Osteocyte (in vitro differentiated cells): ENCODE results near the gene PLXDC2. TPM values are rescaled to one million over a fixed set of nuclear protein-coding genes. Genes with fewer than 3 reads are reported as not detected.
A peak's percentile ranks its signal among the peaks of the same experiment; 100 is the strongest.

ENCODE experiments used
- DNase-seq: peaks from one replicate; pipeline ENCODE4 v3.0.0; 2021; ENCODE audit warnings: mixed read lengths; ENCODE audit not compliant: unreplicated experiment; ENCODE audit errors: extremely low spot score
- H3K27ac Mint-ChIP-seq: one replicate; pipeline ENCODE4 v1.8.0; 2021; ENCODE audit warnings: mild to moderate bottlenecking, mixed read lengths; ENCODE audit not compliant: unreplicated experiment
- H3K27me3 Mint-ChIP-seq: one replicate; pipeline ENCODE4 v1.8.0; 2021; ENCODE audit warnings: mixed read lengths; ENCODE audit not compliant: unreplicated experiment
- H3K36me3 Mint-ChIP-seq: one replicate; pipeline ENCODE4 v1.8.0; 2021; ENCODE audit warnings: mixed read lengths; ENCODE audit not compliant: unreplicated experiment
- H3K4me1 Mint-ChIP-seq: one replicate; pipeline ENCODE4 v1.8.0; 2021; ENCODE audit warnings: mixed read lengths; ENCODE audit not compliant: unreplicated experiment
- H3K4me3 Mint-ChIP-seq: one replicate; pipeline ENCODE4 v1.8.0; 2021; ENCODE audit warnings: mild to moderate bottlenecking, moderate library complexity, mixed read lengths; ENCODE audit not compliant: unreplicated experiment
- H3K9me3 Mint-ChIP-seq: one replicate; pipeline ENCODE4 v1.8.0; 2021; ENCODE audit warnings: mixed read lengths; ENCODE audit not compliant: unreplicated experiment
- total RNA-seq: library from RNA; stranded (reverse); gene quantifications from 2 replicates; pipeline ENCODE4 v1.2.1, GENCODE V29; 2021
- TF ChIP-seq, protein P1 (sequence below): fragments of 200-600 bp; sonication (generic); IDR thresholded peaks from 2 replicates; pipeline ENCODE4 v1.5.0; 2021; ENCODE audit warnings: antibody characterized with exemption, mild to moderate bottlenecking, moderate library complexity

The PLXDC2 gene
- total RNA-seq, 1 donor from 2014 or later: 33.2 TPM

DNA sequence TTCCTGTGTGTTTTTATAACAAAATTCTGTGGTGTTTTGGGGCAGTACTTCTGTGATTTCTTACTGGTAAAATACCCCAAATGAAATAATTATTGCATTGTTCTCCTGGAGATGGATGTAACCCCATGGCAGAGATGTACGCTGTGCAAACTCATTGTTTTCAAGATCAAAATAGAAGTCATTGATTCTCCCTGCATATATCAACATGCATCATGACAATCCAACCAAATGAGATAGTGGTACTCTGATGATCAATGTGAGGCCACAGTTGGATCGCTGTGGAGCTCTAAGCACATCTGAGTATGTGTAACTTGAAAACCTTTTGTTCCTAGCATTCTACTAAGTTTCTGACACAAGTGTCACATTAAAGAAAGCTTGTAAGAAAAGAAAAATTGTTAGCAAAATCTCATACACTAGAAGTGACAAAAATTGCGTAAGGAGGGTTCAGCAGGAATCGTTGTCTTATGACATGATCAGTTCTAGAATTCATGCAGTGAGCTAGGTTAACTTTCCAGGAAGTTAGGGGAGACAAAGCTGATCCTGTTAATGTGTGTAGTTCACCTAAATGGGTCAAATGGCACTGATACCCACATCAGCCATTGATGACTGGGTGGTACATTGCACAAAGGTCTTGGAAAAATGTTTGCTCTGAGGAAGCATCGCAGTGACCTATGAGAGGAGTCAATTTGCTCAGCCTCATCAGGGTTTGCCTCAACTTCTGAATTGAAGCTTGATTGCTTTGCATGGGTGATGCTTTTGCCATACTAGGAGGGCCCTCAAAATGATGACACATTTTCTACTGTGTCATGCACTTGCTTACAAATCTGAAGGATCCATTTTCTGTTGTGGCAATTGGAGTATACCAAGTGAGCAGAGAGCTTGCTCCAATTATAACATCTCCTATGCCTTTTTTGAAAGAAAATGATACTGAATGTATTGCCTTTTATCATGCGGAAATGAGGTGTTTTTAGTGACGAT lies 145.1 kb downstream of the PLXDC2 start:
- Mint-ChIP-seq H3K4me1 (peaks cover 8% of the 10 kb centered on the region), H3K27me3 (no peaks in the 10 kb centered on the region)
- TF ChIP-seq, protein P1, sequence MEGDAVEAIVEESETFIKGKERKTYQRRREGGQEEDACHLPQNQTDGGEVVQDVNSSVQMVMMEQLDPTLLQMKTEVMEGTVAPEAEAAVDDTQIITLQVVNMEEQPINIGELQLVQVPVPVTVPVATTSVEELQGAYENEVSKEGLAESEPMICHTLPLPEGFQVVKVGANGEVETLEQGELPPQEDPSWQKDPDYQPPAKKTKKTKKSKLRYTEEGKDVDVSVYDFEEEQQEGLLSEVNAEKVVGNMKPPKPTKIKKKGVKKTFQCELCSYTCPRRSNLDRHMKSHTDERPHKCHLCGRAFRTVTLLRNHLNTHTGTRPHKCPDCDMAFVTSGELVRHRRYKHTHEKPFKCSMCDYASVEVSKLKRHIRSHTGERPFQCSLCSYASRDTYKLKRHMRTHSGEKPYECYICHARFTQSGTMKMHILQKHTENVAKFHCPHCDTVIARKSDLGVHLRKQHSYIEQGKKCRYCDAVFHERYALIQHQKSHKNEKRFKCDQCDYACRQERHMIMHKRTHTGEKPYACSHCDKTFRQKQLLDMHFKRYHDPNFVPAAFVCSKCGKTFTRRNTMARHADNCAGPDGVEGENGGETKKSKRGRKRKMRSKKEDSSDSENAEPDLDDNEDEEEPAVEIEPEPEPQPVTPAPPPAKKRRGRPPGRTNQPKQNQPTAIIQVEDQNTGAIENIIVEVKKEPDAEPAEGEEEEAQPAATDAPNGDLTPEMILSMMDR: no peak

DNA sequence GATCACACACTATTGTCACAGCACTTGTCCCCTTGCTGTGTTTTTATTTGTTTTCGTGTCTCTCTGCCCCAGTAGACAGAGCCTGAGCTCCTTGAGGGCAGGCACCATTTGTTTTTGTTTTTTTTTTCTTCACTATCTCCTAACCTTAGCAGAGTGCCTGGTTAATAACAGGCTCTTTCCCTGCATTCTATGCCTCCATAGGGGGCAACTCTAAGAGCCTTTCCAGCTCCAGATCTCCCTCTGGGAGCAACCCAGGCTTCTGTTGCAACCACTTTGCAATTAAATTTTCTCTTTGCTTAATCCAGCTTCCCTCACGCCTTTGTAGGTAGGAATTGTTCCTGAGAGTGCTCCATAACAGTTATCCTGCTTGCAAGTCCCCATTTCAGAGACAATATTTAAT lies 148.4 kb downstream of the PLXDC2 start:
- H3K36me3 Mint-ChIP-seq: no peaks in the 10 kb centered on the region
- no peaks in the 10 kb centered on the region for H3K27me3 Mint-ChIP-seq
- no peaks in the 10 kb centered on the region for H3K9me3 Mint-ChIP-seq
- no peak for DNase-seq
- TF ChIP-seq, protein P1: no peak
- H3K27ac Mint-ChIP-seq: no peak overlapping the region
- no peak overlapping the region for H3K4me3 Mint-ChIP-seq
- H3K4me1 Mint-ChIP-seq: peaks cover 20% of the 10 kb centered on the region

More for the DNA sequence above, 145.1 kb downstream of the PLXDC2 start:
- Mint-ChIP-seq H3K9me3 (no peaks in the 10 kb centered on the region), H3K27ac (no peak overlapping the region), H3K4me3 (no peak overlapping the region), H3K36me3 (no peaks in the 10 kb centered on the region)
- DNase-seq: no peak

DNA sequence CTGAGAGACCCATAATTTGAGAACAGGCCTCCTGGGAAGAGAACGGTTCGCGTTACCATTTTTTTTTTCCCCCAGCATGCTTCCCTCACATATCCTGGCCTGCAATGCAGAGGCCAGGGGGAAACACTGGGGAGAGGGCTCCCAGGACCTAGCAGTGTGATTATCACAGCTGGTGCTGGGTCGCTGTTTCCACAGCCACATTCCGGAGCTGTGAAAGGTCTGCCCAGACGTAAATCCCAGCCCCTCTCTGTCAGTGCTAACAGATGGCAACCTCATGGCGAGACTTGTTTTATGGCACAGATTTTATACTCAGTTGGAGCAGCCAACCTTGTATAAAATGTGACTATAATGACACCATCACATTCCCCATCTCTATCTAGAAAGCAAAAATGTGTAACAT lies 150.5 kb downstream of the PLXDC2 start:
- no peak for DNase-seq
- no peaks in the 10 kb centered on the region for H3K36me3 Mint-ChIP-seq
- no peaks in the 10 kb centered on the region for H3K9me3 Mint-ChIP-seq
- H3K27me3 Mint-ChIP-seq: peaks cover under 1% of the 10 kb centered on the region
- H3K4me3 Mint-ChIP-seq: no peak overlapping the region
- peak overlapping the region; percentile 39 for H3K27ac Mint-ChIP-seq
- TF ChIP-seq, protein P1: no peak
- peaks cover 15% of the 10 kb centered on the region for H3K4me1 Mint-ChIP-seq

DNA sequence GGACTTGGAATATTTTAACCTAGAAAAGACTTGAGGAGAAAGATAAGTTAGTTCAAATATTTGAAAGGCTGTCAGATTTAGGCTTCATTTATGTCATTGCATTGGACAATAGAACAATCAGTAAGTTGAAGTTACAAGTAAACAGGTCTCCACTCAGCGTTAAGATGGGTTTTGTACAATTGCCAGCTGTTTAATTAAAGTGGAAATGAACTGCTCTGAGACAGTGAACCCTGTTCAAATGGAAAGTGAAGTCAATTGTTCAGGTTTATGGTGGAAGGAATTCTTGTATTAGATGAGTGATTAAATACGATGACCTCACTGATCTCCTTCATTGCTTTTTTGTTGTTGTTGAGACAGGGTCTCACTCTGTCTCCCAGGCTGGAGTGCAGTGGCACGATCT lies 151.7 kb downstream of the PLXDC2 start:
- Mint-ChIP-seq H3K4me3 (no peak overlapping the region), H3K4me1 (peaks cover 15% of the 10 kb centered on the region), H3K27ac (no peak overlapping the region), H3K36me3 (no peaks in the 10 kb centered on the region), H3K27me3 (peaks cover 2% of the 10 kb centered on the region), H3K9me3 (no peaks in the 10 kb centered on the region)
- TF ChIP-seq, protein P1: no peak
- DNase-seq: no peak

DNA sequence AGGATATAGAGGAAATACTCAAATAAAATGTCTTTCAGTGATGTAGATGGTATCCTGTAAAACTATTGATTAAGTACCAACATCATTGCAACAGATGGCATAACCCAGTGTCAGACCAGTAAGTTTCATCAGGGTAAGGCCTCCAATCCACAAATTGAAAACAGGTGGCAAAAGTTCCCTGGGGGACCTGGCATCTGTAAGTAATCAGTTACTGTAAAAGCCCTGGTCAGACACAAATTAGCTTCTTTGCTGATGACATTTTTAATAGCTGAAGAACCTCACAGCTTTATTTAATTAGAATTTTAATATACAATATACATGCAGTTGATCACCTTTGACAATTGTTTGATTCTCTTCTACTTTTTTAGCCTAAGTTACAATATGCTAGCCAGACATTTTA lies 152.5 kb downstream of the PLXDC2 start:
- Mint-ChIP-seq H3K4me1 (peaks cover 15% of the 10 kb centered on the region), H3K27me3 (peaks cover 2% of the 10 kb centered on the region), H3K4me3 (no peak overlapping the region), H3K36me3 (no peaks in the 10 kb centered on the region), H3K27ac (no peak overlapping the region), H3K9me3 (no peaks in the 10 kb centered on the region)
- no peak for DNase-seq
- TF ChIP-seq, protein P1: no peak
